ENCODE measurements around the gene KIAA1958. TPM values are rescaled to one million over a fixed set of nuclear protein-coding genes. Genes with fewer than 3 reads are reported as not detected.

The KIAA1958 gene
- total RNA-seq, 4 donors from 2014 or later: 2.7 to 5.7 (median 5.2) TPM

DNA sequence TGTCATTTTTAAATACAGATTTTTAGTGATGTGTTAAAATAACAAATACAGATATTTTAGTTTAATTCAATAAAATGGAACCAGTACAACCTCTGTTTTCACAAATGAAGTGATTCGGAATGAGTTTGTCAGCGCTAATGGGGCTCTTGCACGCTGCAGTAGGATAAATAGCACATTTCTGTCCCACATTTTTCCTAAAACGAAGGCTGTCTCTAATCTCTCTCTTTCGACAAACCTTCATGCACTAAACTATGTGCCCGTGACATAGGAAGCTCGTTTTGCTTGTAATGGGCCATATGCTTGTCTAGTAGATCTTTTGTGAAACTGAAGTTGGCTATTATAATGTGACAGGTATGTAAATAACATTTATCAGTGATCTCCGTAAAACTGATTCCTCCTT, 130.7 kb downstream of the KIAA1958 start:
- Histone ChIP-seq H3K27me3 (no peaks in the 10 kb centered on the region), H3K27ac (no peak overlapping the region), H3K4me1 (no peaks in the 10 kb centered on the region), H3K4me3 (no peak overlapping the region), H3K9me3 (no peaks in the 10 kb centered on the region), H3K36me3 (peaks cover 0 to 10% (median 0%) of the 10 kb centered on the region in 3 donors)
- WGBS, 2 donors: 81 to 88% methylated on average over 8 of the region's 8 CpGs
- no peak for TF ChIP-seq POLR2A (IDR thresholded peaks at IDR 0.05)
- intact Hi-C loops (cut with DNase I): no loop called here
- DNase-seq: no peak

GRCh38 chr9:112618385-112619009, 131.9 kb downstream of the KIAA1958 start:
- TF ChIP-seq POLR2A (IDR thresholded peaks at IDR 0.05): no peak
- no peak for TF ChIP-seq CTCF (IDR thresholded peaks at IDR 0.05)
- no peaks in the 10 kb centered on the region for H3K4me1 ChIP-seq
- no peaks in the 10 kb centered on the region for H3K27me3 ChIP-seq
- no peak overlapping the region for H3K4me3 ChIP-seq
- H3K27ac ChIP-seq: no peak overlapping the region
- H3K36me3 ChIP-seq: peaks cover 0 to 10% (median 0%) of the 10 kb centered on the region in 3 donors
- intact Hi-C loops (cut with DNase I): no loop called here
- no peaks in the 10 kb centered on the region for H3K9me3 ChIP-seq
- DNase-seq: no peak
- WGBS, 2 donors: 93 to 96% methylated on average over 10 to 14 of the region's 21 CpGs

DNA sequence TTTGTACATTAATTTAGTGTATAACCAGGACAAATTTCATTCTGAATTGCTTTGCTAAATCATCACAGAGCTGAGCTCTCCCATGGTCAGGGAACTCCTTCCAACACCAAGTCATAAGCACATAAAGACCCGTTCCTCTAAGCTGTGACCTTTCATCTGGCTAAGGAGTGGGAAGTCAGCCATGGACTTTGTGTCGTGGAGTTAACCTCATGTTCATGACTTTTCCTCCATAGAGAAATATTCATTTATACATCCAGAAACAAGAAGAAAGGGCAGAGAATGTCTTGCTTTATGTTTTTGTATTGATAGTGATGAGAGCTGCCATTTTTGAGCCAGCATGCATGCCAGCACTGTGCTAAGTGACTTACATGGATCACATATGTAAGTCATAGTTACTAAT, 133.8 kb downstream of the KIAA1958 start:
- 76 to 82% methylated on average over 2 of the region's 2 CpGs for WGBS, 2 donors
- H3K27me3 ChIP-seq: no peaks in the 10 kb centered on the region
- no peak overlapping the region for H3K4me3 ChIP-seq
- intact Hi-C loops (cut with DNase I): no loop called here
- H3K36me3 ChIP-seq: peaks cover 0 to 10% (median 0%) of the 10 kb centered on the region in 3 donors
- DNase-seq: no peak
- no peak for TF ChIP-seq CTCF (IDR thresholded peaks at IDR 0.05)
- TF ChIP-seq POLR2A (IDR thresholded peaks at IDR 0.05): no peak
- H3K27ac ChIP-seq: no peak overlapping the region
- peaks cover 0 to 13% (median 5%) of the 10 kb centered on the region in 3 donors for H3K4me1 ChIP-seq
- no peaks in the 10 kb centered on the region for H3K9me3 ChIP-seq

DNA sequence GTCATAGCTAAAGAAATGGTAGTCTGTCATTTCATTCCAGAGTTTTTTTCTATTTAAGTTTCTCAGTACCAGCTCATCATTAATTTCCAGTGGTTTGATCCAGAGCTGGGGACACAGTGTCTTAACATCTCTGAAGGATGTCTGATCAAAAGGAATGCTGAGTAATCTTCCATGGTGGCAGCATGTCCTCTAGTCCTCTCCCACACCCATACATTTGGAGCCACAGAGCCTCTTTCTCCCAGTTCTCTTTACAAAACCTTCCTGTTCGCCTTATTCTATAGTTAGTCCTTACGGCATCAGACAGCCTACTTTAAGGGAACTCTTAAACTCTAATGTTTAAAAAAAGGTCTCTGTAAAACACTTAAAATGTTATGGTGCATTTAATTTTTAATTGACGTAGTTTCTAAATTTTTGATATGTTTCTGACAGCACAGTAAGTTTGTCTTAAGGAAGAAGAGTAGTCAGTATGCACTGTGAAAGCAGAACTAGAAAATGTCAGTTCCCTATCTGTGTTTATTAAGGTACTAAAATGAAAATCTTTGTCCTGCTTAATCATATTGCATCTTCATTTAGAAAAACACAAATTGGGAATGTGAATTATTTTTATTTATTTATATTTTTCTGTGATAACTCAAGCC, 134.5 kb downstream of the KIAA1958 start:
- H3K27ac ChIP-seq: no peak overlapping the region

DNA sequence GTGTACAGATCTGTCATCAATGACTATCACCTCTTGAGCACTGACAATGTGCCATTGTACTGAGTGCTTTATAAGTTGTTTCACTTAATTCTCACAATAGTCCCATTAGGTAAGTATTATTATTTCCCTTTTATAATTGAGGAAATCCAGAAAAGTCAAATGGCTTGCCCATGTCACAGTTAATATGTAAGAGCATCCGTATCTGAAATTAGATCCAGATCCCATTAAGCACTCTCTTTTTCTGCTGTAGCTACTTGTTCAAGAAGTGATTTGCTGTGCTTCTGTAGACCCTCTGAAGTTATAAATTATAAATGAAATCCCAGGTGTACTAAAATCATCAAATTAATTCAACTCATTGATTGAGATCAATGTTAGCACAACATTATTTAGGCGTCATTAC, 136.6 kb downstream of the KIAA1958 start:
- WGBS, 2 donors: 89 to 94% methylated on average over 2 of the region's 2 CpGs
- no peak overlapping the region for H3K27ac ChIP-seq
- H3K27me3 ChIP-seq: no peaks in the 10 kb centered on the region
- H3K4me3 ChIP-seq: no peak overlapping the region
- intact Hi-C loops (cut with DNase I): no loop called here
- H3K4me1 ChIP-seq: peaks cover 0 to 27% (median 5%) of the 10 kb centered on the region in 3 donors
- DNase-seq: no peak
- no peaks in the 10 kb centered on the region for H3K9me3 ChIP-seq
- no peak for TF ChIP-seq CTCF (IDR thresholded peaks at IDR 0.05)
- TF ChIP-seq POLR2A (IDR thresholded peaks at IDR 0.05): no peak
- H3K36me3 ChIP-seq: peaks cover 0 to 6% (median 0%) of the 10 kb centered on the region in 3 donors

More for the DNA sequence above, 134.5 kb downstream of the KIAA1958 start:
- no peak for DNase-seq
- Histone ChIP-seq H3K9me3 (no peaks in the 10 kb centered on the region), H3K4me1 (peaks cover 0 to 18% (median 5%) of the 10 kb centered on the region in 3 donors), H3K36me3 (peaks cover 0 to 10% (median 0%) of the 10 kb centered on the region in 3 donors), H3K4me3 (no peak overlapping the region), H3K27me3 (no peaks in the 10 kb centered on the region)
- intact Hi-C loops (cut with DNase I): no loop called here
- WGBS, 2 donors: 62 to 71% methylated on average over 3 of the region's 3 CpGs
- TF ChIP-seq POLR2A (IDR thresholded peaks at IDR 0.05) (no peak), CTCF (IDR thresholded peaks at IDR 0.05) (no peak)

Measured in esophagus squamous epithelium (tissue), 5 donors.